GM18951 (cell line): ENCODE measurements around the gene ANKRD53.

ENCODE experiments used
- POLR2A ChIP-seq: IDR thresholded peaks from 4 replicates; pipeline ENCODE4 v1.6.1; 2011; ENCODE audit warnings: mild to moderate bottlenecking; ENCODE audit not compliant: insufficient read length, insufficient read depth; ENCODE audit errors: extremely low read depth
- in situ Hi-C: fragments of 300-500 bp; cut with MboI; formaldehyde crosslinking; loops from one replicate; pipeline ENCODE4 v1.12.0; 2022; ENCODE audit warnings: low sequenced_read_pairs, mixed read lengths, inconsistent platforms; ENCODE audit not compliant: unreplicated experiment

Gene ANKRD53

DNA sequence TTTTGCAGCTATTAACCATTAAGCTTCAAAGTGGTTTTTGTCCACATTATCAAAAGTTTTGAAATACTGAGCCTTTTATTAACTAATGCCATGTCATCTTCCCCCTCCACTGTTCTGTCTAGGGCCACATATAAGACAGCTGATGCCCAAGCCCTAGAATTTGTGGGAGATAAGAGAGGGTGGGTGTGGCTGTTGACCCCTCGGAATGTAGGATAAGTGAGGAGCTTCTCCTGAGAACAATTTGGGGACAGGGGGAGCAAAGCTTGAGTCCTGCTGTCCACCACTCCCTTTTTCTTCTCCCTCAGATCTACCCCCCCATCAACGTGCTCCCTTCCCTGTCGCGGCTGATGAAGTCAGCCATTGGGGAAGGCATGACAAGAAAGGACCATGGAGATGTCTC lies 14.3 kb upstream of the ANKRD53 start:
- no peak for TF ChIP-seq POLR2A
- in situ Hi-C loops, result loop anchor here (25.0 kb wide), 1 partner anchor 652 kb away; the partner anchor contains the start of gene FAM136A

DNA sequence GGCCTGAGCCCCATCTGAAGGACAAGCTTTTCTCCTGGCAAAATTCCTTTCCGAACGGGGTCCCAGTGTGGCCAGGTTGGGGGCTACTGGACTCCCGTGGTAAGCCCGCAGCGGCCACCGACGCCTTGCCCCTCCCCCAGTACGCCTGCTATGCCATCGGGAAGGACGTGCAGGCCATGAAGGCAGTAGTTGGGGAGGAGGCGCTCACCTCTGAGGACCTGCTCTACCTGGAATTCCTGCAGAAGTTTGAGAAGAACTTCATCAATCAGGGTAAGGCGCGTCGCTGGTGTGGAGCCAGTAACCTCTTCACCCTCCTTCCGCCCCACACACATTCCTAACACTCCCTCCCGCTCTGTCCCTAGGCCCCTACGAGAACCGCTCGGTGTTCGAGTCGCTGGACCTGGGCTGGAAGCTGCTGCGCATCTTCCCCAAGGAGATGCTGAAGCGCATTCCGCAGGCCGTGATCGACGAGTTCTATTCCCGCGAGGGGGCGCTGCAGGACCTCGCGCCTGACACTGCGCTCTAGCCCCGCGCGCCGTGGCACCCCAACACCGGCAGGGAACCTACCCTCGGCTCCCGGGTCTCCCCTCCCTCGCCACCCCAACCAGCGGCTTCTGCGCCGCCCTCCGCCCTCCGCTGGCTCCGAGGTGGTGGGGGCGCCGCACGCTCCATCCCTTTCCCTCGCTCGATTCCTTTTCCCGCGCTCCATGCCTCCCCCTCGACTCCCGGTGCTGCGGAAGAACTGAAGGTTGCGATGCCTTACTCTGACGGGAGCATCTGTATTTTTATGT lies 13.6 kb upstream of the ANKRD53 start:
- in situ Hi-C loops, result loop anchor here (25.0 kb wide), 1 partner anchor 652 kb away; the partner anchor contains the start of gene FAM136A
- TF ChIP-seq POLR2A, result no peak

DNA sequence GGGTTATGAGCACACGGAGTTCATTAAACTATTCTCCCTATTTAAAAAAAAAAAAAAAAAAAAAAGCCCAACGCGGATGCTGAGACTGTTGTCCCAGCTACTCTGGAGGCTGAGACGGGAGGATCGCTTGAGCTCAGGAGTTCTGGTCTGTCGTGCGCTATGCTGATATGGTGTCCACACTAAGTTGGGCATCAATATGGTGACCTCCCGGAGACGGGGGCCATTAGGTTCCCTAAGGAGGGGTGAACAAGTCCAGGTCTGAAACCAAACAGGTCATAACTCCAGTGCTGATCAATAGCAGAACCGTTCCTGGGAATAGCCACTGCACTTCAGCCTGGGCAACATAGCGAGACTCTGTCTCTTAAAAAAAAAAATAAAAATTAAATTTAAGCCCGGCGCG lies 12.9 kb upstream of the ANKRD53 start:
- in situ Hi-C loops, result loop anchor here (25.0 kb wide), 1 partner anchor 653 kb away; the partner anchor contains the start of gene FAM136A
- no peak for TF ChIP-seq POLR2A

DNA sequence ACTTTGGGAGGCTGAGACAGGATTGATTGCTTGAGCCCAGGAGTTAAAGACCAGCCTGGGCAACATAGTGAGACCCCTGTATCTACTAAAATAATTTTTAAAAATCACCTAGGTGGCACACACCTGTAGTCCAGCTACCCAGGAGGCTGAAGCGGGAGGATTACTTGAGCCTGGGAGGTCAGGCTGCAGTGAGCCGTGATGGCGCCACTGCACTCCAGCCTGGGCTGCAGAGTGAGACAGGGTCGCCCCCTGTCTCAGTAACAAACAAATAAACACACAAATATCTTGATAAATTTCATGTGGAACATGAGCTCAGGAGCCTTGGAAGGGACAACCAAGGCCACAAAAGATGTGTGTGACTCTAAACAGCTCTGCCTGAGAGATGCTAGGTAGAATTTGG lies 11.7 kb upstream of the ANKRD53 start:
- in situ Hi-C loops, result loop anchor here (25.0 kb wide), 1 partner anchor 654 kb away; the partner anchor contains the start of gene FAM136A
- no peak for TF ChIP-seq POLR2A

DNA sequence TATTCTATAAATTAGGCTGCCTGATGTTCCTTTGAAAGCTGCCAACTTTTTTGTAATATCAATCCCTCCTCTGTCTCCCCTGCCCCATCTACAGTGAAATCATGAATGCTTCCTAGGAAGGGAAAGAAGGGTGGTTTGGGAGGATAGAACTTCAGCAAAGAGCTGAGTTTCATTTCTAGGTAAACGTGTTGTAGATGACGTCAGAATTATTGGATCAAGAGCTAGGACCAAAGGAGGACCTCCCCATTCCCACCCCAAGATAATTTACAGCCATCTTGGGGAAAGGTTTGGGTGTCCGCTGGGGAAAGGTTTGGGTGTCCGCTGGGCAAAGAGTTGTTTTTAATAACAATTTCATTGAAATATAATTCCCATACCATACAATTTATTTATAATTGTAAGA lies 11.2 kb upstream of the ANKRD53 start:
- no peak for TF ChIP-seq POLR2A
- in situ Hi-C loops, result loop anchor here (25.0 kb wide), 1 partner anchor 655 kb away; the partner anchor contains the start of gene FAM136A

DNA sequence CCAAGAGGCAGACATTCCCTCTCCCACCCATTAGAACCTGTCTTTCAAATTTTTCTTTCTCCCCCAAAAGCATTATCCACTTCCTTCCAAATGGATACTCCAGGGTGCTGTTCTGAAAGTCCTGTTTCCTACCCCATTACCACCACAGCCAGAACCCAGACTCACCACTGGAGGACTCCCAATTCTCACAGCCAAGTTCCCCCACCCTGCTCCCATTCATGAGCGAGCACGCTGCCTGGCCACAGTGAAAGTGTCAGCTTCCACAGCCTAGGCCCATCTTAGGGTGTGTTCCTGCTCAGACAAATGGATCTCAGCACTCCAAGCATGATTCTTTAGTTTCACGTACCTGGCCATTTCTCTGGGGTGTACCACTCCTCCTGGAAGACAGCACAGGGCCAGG lies 3.8 kb upstream of the ANKRD53 start:
- TF ChIP-seq POLR2A, result no peak
- in situ Hi-C loops, result loop anchor here (25.0 kb wide), 1 partner anchor 662 kb away; the partner anchor contains the start of gene FAM136A

DNA sequence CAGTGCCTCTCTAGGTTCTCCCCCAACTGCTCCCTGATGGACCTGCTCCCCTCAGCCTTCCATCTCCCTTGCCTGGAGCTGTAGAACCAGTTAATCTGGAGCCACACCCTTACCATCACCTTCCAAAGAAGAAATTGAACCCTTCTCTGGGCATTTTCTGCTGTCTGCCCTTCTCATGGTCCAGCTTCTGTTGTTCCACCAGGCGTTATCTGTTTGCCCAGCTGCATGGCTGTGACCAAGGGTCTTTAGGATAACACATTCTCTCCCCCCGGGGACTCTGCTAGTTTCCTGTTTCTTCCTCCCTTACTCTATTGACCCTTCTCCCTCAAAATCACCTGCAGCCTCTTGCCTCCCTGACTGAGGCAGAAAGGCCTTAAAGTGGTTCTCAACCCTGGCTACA lies 3.2 kb upstream of the ANKRD53 start:
- TF ChIP-seq POLR2A, result no peak
- in situ Hi-C loops, result no loop called here

DNA sequence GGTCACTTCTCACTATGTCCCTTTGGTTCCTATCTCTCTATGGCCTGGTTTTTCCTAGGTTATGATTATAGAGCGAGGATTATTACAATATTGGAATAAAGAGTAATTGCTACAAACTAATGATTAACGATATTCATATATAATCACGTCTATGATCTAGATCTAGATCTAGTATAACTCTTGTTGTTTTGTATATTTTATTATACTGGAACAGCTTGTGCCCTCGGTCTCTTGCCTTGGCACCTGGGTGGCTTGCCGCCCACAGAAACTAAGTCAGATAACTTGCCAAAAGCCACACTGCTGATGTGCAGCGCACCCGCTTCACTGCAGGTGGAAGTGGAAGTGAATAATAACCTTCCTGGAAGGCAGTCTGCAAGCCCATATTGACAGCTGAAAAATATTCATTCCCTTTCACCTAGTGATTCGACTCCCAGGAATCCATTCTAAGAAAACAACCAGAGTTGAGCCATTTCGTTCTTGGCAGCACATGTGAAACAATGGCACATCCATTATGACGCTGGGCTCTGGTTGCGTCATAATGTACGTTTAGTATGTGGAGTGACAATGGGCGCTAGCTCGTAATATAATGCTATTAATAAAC lies 725 bp upstream of the ANKRD53 start:
- TF ChIP-seq POLR2A, result no peak

DNA sequence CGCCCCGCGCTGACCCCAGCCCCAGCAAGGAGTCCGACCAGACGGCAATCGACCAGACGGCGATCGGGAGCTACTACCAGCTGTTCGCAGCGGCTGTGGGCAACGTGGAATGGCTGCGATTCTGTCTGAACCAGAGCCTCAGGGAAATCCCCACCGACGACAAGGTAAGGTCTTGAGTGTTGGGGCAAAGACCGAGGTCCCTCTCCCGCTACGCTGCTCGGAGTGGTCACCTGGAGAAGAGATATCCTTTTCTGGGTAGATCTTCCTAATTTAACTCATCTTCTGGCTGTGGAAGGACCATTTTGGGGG lies 704 bp downstream of the ANKRD53 start:
- TF ChIP-seq POLR2A, result no peak
- in situ Hi-C loops, result no loop called here

More for the DNA sequence above, 725 bp upstream of the ANKRD53 start:
- in situ Hi-C loops, result no loop called here

DNA sequence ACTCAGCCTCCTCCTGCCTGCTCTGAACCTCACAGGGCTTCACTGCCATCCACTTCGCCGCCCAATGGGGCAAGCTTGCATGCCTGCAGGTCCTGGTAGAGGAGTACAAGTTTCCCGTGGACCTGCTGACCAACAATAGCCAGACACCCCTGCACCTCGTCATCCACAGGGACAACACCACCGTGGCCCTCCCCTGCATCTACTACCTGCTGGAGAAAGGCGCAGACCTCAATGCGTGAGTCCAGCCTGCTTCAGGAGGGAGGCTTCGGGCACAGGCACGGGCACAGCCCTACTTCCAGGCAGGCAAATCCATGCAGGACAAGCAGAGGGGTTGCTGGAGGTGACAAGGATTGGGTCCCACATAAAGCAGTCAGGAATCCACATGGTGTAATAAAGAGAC lies 1.2 kb downstream of the ANKRD53 start:
- no peak for TF ChIP-seq POLR2A
- in situ Hi-C loops, result no loop called here

DNA sequence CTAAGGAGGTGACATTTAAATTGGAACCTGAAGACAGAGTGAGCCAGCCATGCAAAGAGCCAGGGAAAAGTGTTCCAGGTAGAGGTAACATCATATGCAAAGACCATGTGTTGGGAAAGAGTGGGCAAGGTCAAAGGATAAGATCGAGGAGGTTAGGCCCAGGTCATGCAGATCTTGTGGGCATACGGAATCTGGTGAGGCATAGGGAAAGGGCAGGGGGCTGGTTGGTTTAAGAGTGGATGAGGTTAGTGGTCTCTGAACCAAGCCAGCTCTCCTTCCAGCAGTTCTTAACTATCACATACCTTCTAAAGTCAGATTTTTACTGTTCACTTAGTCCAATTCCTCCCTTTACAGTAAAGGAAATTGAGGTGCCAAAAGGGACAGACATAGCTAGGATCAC lies 3.0 kb downstream of the ANKRD53 start:
- no peak for TF ChIP-seq POLR2A
- in situ Hi-C loops, result no loop called here

DNA sequence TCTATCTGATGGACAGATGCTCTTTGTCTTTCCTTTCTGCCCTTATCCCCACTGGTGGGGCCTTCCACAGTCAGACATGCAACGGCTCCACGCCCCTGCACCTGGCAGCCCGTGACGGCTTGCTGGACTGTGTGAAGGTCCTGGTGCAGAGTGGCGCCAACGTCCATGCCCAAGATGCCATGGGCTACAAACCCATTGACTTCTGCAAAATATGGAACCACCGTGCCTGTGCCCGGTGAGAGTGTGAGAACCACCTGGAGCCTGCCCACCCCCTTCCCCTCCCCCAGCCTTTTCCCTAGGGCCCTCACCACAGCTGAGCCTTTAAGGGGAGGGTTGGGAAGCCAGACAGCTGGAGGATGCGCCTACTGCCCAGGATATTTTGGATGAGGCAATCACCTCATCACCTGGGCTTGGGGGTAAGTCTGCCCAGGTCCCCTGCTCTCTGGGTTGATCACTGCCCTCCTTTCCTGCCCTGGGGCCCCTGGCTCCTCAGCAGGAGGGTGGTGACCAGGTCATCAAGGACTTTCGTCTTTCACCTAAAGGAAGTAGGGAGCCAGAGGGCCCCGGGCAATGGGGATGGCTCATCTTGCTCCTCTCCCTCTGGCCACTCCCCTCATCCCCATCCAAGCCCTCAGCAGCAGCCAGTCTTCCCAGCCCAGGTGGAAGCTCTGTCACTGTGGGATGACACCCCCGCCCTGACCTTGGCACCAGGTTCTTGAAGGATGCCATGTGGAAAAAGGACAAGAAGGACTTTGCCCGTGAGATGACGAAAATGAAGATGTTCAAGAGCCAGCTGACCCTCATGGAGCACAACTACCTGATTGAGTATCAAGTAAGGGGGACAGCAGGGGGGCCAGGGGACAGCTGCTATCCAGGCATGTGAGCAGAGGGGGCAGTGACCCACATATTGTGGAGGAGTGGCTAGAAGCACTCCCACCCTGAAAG lies 3.7 kb downstream of the ANKRD53 start:
- TF ChIP-seq POLR2A, result no peak
- in situ Hi-C loops, result no loop called here

DNA sequence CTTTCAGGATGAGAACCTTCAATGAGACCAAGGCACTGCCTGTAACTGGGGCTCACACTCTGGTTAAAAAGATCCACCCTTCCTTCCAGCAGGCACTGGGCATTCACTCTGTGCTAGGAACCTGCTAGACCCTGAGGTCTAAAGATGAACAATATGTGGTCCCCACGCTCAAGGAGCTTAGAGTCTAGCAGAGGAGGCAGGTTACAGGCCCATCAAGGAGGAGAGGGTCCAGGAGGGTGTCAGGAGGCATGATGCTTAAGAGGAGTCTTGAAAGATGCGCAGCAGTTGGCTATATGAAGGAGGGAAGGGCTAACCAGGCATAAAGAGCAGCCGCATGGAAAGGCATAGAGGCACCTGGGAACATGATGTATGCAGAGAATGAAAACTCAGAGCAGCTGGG lies 4.5 kb downstream of the ANKRD53 start:
- in situ Hi-C loops, result no loop called here

More for the DNA sequence above, 4.5 kb downstream of the ANKRD53 start:
- TF ChIP-seq POLR2A, result no peak
